A673 (cell line): Measurements from ENCODE around the gene VWA5B2. TPM values are rescaled to one million over a fixed set of nuclear protein-coding genes. Genes with fewer than 3 reads are reported as not detected.
A peak's percentile ranks its signal among the peaks of the same experiment; 100 is the strongest.

Experiments
- BruUV-seq: library from RNA; stranded (reverse); fragments of 400-500 nt; replicated peaks from 2 replicates; lab custom pipeline; 2021; lab: Mats Ljungman, UMichigan
- CTCF ChIA-PET: fragments of 300-600 bp; sonication (Branson Sonifier 250); formaldehyde crosslinking; loops from one replicate; lab custom pipeline; 2022; ENCODE audit warnings: antibody characterized with exemption; lab: Charles Lee
- POLR2A ChIA-PET: fragments of 300-600 bp; sonication (Branson Sonifier 250); formaldehyde crosslinking; loops from one replicate; lab custom pipeline; 2022; ENCODE audit warnings: antibody characterized with exemption; ENCODE audit not compliant: low non-redundant PET; lab: Charles Lee
- DNase-seq: peaks from one replicate; pipeline ENCODE4 v3.0.0-alpha.2; 2015; ENCODE audit warnings: low spot score
- H3K27ac ChIP-seq: fragments of 200-600 bp; sonication (generic); 2 replicates; pipeline ENCODE4 v1.5.1; 2016; ENCODE audit warnings: mixed run types, low read depth, mild to moderate bottlenecking, mixed read lengths, antibody characterized with exemption, low read length; ENCODE audit not compliant: poor library complexity, severe bottlenecking
- H3K27me3 ChIP-seq: fragments of 200-600 bp; sonication (generic); replicated peaks from 2 replicates; pipeline ENCODE4 v1.6.1; 2017; ENCODE audit warnings: mixed run types, low read depth, mild to moderate bottlenecking, mixed read lengths, antibody characterized with exemption, low read length; ENCODE audit not compliant: insufficient read depth, poor library complexity
- H3K36me3 ChIP-seq: fragments of 200-600 bp; sonication (generic); 2 replicates; pipeline ENCODE4 v1.6.1; 2016; ENCODE audit warnings: mixed run types, mild to moderate bottlenecking, mixed read lengths, antibody characterized with exemption, low read length; ENCODE audit not compliant: insufficient read depth, poor library complexity, severe bottlenecking
- H3K4me1 ChIP-seq: fragments of 200-600 bp; sonication (generic); 2 replicates; pipeline ENCODE4 v1.6.1; 2017; ENCODE audit warnings: mixed run types, mild to moderate bottlenecking, mixed read lengths, antibody characterized with exemption, low read length; ENCODE audit not compliant: insufficient read depth, poor library complexity, severe bottlenecking
- H3K4me3 ChIP-seq: fragments of 200-600 bp; sonication (generic); 2 replicates; pipeline ENCODE4 v1.5.1; 2016; ENCODE audit warnings: low read depth, mixed run types, mild to moderate bottlenecking, mixed read lengths, low read length; ENCODE audit not compliant: poor library complexity, severe bottlenecking
- H3K9me3 ChIP-seq: fragments of 200-600 bp; sonication (generic); 2 replicates; pipeline ENCODE4 v1.6.1; 2016; ENCODE audit warnings: mixed run types, low read depth, mild to moderate bottlenecking, mixed read lengths, antibody characterized with exemption, low read length; ENCODE audit not compliant: poor library complexity, severe bottlenecking
- EZH2 ChIP-seq: fragments of 200-600 bp; sonication (generic); IDR thresholded peaks from 2 replicates; pipeline ENCODE4 v1.6.1; 2017; ENCODE audit warnings: borderline replicate concordance, low read depth, mild to moderate bottlenecking, mixed read lengths, antibody characterized with exemption, low read length; ENCODE audit not compliant: poor library complexity, severe bottlenecking
- intact Hi-C: fragments of 100-400 bp; cut with micrococcal nuclease; formaldehyde crosslinking; loops from one replicate; pipeline ENCODE4 v1.10.0; 2022; ENCODE audit not compliant: unreplicated experiment
- total RNA-seq: library from RNA; stranded (reverse); gene quantifications from 2 replicates; pipeline ENCODE4 v1.2.3, GENCODE V29; 2021
- TF ChIP-seq, protein P1 (sequence below): fragments of 300-800, 200-600 bp; sonication (generic); conservative IDR thresholded peaks from 2 replicates; pipeline ENCODE4 v1.5.1; 2017; ENCODE audit warnings: low read depth, mild to moderate bottlenecking, antibody characterized with exemption, low read length, moderate library complexity, mixed read lengths

VWA5B2 gene
- total RNA-seq, 1 experiment from 2014 or later = 0.13 TPM

DNA sequence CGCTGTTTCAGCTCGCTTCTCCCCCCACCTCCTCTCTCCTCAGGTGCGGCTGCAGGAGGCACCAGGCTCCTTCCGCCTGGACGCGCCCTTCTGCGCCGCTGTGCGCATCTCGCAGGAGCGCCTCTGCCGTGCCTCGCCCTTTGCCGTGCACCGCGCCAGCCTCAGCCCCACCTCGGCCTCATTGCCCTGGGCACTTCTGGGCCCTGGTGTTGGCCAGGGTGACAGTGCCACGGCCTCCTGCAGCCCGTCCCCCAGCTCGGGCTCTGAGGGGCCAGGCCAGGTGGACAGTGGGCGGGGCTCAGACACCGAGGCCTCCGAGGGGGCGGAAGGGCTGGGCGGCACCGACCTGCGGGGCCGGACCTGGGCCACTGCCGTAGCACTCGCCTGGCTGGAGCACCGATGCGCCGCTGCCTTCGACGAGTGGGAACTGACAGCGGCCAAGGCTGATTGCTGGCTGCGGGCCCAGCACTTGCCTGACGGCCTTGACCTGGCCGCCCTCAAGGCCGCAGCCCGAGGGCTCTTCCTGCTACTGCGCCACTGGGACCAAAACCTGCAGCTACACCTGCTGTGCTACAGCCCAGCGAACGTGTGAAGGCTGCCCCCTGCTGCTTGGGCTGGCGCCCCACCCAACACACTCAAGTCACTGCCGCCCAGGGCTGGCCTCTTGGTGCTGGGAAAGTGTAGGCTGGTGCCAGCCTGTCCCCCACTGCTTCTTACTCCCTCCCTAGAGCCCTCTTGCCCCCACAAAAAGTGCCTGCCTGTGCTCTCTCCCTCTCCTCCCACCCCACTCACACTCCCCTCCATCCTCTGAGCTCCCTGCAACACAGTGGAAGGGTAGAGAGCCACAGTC, 12.3 kb downstream of the VWA5B2 start:
- no peaks in the 10 kb centered on the region for H3K4me1 ChIP-seq
- TF ChIP-seq, protein P1, sequence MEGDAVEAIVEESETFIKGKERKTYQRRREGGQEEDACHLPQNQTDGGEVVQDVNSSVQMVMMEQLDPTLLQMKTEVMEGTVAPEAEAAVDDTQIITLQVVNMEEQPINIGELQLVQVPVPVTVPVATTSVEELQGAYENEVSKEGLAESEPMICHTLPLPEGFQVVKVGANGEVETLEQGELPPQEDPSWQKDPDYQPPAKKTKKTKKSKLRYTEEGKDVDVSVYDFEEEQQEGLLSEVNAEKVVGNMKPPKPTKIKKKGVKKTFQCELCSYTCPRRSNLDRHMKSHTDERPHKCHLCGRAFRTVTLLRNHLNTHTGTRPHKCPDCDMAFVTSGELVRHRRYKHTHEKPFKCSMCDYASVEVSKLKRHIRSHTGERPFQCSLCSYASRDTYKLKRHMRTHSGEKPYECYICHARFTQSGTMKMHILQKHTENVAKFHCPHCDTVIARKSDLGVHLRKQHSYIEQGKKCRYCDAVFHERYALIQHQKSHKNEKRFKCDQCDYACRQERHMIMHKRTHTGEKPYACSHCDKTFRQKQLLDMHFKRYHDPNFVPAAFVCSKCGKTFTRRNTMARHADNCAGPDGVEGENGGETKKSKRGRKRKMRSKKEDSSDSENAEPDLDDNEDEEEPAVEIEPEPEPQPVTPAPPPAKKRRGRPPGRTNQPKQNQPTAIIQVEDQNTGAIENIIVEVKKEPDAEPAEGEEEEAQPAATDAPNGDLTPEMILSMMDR = peak; percentile 34; the same call in 1 of the 2 replicates
- TF ChIP-seq EZH2 = no peak
- BruUV-seq = no TSS peak
- POLR2A ChIA-PET = interaction anchor here (1.2 kb wide), 1 partner anchor 391 kb away, joined by 6 read pairs; no protein-coding TSS in a partner anchor
- H3K4me3 ChIP-seq = no peak overlapping the region
- CTCF ChIA-PET = no interaction called here
- intact Hi-C loops = no loop called here
- no peaks in the 10 kb centered on the region for H3K27me3 ChIP-seq
- no peaks in the 10 kb centered on the region for H3K9me3 ChIP-seq
- H3K36me3 ChIP-seq = peaks cover 32% of the 10 kb centered on the region
- no peak overlapping the region for H3K27ac ChIP-seq
- no peak for DNase-seq

DNA sequence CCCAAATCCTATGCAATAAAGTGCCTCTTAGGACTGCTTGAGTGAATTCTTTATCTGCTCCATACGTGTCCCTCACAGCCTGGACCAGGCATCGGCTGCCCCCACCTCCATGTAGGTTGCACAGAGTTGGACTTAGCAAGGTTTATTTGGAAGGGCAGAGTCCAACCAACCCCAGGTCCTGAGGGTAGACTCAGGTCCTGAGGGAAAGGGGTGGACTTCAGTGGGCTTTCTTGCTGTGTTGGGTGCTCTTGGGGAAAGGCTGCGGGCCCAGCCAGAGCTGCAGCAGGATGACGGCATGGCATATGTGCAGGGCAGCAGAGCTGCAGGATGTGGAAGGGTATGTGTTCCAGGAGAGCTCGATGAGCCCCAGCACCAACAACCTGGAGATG, 12.9 kb downstream of the VWA5B2 start:
- TF ChIP-seq EZH2 = no peak
- TF ChIP-seq, protein P1 = no peak

DNA sequence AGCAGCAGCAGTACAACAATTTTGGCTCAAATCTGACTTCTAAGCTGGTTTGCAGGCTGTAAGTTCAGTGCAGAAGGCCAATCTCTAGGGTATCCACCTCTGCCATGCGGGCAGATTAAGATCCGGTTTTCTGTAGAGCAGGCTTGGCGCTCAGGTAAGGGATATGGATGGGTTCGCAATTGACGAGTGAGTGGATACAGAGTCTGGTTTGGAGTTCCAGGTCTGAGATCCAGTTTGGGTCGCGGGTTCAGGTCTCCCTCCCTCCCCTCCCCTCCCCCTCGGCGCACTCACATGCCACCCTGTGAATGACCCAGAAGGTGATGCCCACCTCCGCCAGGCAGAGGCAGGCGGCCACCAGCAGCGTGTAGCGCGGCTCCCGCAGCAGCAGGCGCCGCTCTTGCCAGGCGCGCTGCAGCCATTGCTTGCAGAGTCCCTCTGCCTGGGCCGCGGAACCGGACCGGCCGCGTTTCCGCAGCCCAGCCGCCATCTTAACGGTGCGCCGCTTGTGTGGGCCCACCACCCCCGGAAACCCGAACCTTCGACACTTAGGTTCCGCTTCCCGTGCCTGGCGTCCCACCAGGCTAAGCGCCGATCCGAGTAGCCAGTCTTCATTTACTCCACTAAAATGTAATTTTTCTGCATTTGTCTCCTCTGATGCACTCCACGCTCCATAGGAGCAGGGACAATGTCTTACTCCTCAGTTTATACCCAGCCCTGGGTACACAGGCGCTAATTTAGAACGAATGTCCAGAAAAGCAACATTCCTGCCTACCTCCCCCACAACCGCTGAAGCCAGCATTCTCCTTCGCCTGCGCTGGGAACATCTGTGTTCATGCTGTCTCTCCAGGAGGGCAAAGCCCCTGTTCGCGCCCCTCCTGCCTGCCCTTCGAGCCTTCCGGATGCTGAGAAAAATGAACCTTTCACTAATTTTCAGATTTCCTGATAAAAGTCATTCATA, 19.3 kb downstream of the VWA5B2 start, which contains the start of gene ALG3:
ALG3 (minus strand) TSS at position 509 of the 958 bp plus-strand sequence; CDS start at position 487, 22 bp downstream.
- H3K4me3 ChIP-seq = peak within 1 kb of the TSS; percentile 84
- ChIA-PET POLR2A (no interaction called here), CTCF (no interaction called here)
- H3K27ac ChIP-seq = peak within 1 kb of the TSS; percentile 94
- peak; percentile 93 for DNase-seq
- no peaks in the 10 kb centered on the region for H3K9me3 ChIP-seq
- TF ChIP-seq EZH2 = no peak
- TF ChIP-seq, protein P1 = no peak
- intact Hi-C loops = loop anchor here (2.0 to 5.0 kb wide), 2 partner anchors 116 to 354 kb away; no protein-coding TSS in a partner anchor
- no TSS peak for BruUV-seq
- no peaks in the 10 kb centered on the region for H3K4me1 ChIP-seq
- H3K36me3 ChIP-seq = peaks cover 18% of the 10 kb centered on the region
- H3K27me3 ChIP-seq = no peaks in the 10 kb centered on the region

More for the DNA sequence above, 12.9 kb downstream of the VWA5B2 start:
- no peak overlapping the region for H3K27ac ChIP-seq
- no peaks in the 10 kb centered on the region for H3K4me1 ChIP-seq
- H3K9me3 ChIP-seq = no peaks in the 10 kb centered on the region
- peaks cover 32% of the 10 kb centered on the region for H3K36me3 ChIP-seq
- no peak overlapping the region for H3K4me3 ChIP-seq
- DNase-seq = no peak
- no TSS peak for BruUV-seq
- H3K27me3 ChIP-seq = no peaks in the 10 kb centered on the region
- ChIA-PET POLR2A (interaction anchor here (1.2 kb wide), 1 partner anchor 391 kb away, joined by 6 read pairs; no protein-coding TSS in a partner anchor), CTCF (no interaction called here)
- intact Hi-C loops = no loop called here
